T47D (cell line): ENCODE measurements around the gene APBA1.

Experiments
- DNase-seq, 2 experiments: peaks; one replicate each; pipeline versions ENCODE4 v3.0.0 to v3.0.0-alpha.2; 2011 to 2012; ENCODE audit warnings: low read depth in 1 of 2, low spot score in 1 of 2
- JUND ChIP-seq: IDR thresholded peaks from 2 replicates; pipeline ENCODE4 v1.6.1; 2012; ENCODE audit warnings: low read depth
- in situ Hi-C: cut with HindIII; loops from 2 replicates; pipeline ENCODE4 v1.10.0; 2016; ENCODE audit warnings: low sequenced_read_pairs, low pct_unique_long_range_greater_than_20kb

The APBA1 gene

DNA sequence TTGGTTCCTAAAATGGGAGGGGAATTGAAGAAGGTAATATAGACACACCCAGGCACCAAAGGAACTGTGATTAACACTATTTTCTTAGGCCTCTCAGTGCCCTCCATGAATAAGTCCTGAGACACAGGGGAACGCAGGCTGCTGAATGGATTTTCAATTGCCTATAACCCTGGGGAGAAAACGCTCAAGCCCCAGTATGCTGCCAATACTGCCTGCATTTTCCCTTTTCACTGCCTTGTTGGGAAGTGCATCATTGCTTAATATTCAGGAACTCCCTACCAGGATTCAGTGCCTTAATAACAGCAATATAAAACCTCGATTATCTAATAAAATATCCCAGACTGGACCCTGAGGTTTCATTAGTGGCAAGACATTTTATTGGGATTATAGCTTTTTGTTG lies 25.4 kb downstream of the APBA1 start:
- DNase-seq = no peak
- in situ Hi-C loops = no loop called here
- TF ChIP-seq JUND = no peak

- peak; percentile 32 to 85 for DNase-seq
- TF ChIP-seq JUND = no peak
- in situ Hi-C loops = no loop called here
Measured at GRCh38 chr9:69645488-69645887, 26.7 kb downstream of the APBA1 start.

- no peak for TF ChIP-seq JUND
Measured at GRCh38 chr9:69643098-69643497, 29.1 kb downstream of the APBA1 start.

DNA sequence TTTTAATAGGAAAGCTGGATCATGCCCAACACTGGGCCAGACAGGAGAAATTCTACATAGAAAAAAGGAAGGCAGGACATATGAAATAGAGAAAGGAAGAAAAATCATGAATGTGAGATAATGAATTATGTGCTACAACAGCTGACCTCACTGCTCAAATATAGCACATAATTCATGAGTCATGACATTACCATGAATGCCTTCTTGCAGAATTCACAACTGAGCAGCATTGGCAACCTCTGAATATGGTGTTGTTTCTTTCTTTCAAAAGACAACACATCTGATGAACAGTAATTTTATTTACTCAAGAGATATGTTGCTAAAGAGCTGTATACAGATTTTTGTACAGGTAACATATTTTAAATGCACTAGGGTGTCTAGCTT lies 34.4 kb downstream of the APBA1 start:
- no peak for DNase-seq
- TF ChIP-seq JUND = no peak
- in situ Hi-C loops = no loop called here

More at GRCh38 chr9:69643098-69643497, 29.1 kb downstream of the APBA1 start:
- in situ Hi-C loops = no loop called here
- no peak for DNase-seq

GRCh38 chr9:69637193-69637816 lies 34.9 kb downstream of the APBA1 start:
- in situ Hi-C loops = no loop called here
- DNase-seq = no peak
- no peak for TF ChIP-seq JUND

DNA sequence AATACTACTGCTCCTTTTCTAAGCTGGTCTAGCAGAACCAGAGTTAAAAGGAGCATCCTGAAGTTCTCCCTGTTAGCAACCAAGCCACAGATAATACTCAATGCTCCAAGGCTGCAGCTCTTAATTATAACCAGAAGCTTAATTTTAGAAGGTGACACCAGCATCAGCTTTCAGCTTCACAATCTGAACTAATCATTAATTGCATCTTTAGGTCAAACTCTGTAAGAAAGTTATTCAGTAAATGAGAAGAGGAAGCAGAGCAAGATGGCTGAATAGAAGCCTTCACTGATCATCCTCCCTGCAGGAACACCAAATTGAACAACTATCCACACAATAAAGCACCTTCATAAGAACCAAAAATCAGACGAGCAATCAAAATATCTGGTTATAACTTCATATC lies 38.5 kb downstream of the APBA1 start:
- in situ Hi-C loops = no loop called here
- TF ChIP-seq JUND = no peak
- no peak for DNase-seq

DNA sequence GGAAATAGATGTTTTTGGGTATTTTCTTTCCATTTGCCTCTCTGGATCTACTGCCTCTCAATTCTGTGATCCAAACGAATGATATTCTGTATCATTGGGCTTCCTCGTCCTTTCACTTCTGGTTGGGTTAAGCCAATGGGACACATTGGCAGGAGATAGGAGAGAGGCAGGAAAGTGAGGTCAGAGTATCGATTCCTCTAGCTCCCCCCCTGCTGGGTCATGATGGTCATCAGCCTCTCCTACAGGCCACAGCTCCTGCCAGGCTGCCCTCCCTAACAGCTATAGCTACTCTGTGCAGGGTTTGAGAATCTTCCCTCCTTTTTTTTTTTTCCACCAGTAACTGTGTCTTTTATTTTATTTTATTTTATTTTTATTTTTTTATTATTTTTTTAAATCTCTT lies 39.4 kb downstream of the APBA1 start:
- in situ Hi-C loops = no loop called here
- DNase-seq = no peak
- TF ChIP-seq JUND = no peak

- TF ChIP-seq JUND = no peak
- DNase-seq = no peak
- in situ Hi-C loops = no loop called here
Measured at GRCh38 chr9:69627281-69627680, 44.9 kb downstream of the APBA1 start.

- in situ Hi-C loops = no loop called here
- TF ChIP-seq JUND = no peak
- DNase-seq = no peak
Measured at GRCh38 chr9:69623276-69623675, 48.9 kb downstream of the APBA1 start.

GRCh38 chr9:69622676-69623075 lies 49.5 kb downstream of the APBA1 start:
- in situ Hi-C loops = no loop called here
- no peak for TF ChIP-seq JUND
- no peak for DNase-seq

GRCh38 chr9:69621730-69622460 lies 50.3 kb downstream of the APBA1 start:
- in situ Hi-C loops = no loop called here
- TF ChIP-seq JUND = no peak
- DNase-seq = no peak

GRCh38 chr9:69620731-69621130 lies 51.4 kb downstream of the APBA1 start:
- no peak for DNase-seq
- TF ChIP-seq JUND = no peak
- in situ Hi-C loops = no loop called here

DNA sequence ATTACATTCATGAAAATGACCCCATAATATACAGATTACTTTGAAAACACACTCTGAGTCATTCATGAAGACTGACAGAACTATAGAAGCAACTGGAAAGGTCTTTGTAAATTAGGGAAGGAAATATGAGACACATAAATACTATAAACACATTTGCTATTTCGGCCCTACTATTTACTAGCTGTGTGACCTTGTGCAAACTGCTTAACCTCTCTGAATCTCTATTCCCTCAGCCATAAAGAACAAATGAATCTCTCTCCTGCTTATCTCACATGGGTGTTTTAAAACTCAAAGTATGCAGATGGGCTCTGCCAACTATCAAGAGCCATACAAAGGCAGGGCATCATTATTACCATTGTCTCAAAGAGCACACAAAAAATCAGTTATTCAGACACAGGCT lies 52.9 kb downstream of the APBA1 start:
- no peak for TF ChIP-seq JUND
- in situ Hi-C loops = no loop called here
- DNase-seq = no peak

GRCh38 chr9:69617006-69617405 lies 55.2 kb downstream of the APBA1 start:
- DNase-seq = no peak

More at GRCh38 chr9:69617006-69617405, 55.2 kb downstream of the APBA1 start:
- TF ChIP-seq JUND = no peak
- in situ Hi-C loops = no loop called here
